COLO829 (cell line): ENCODE data around the gene MAN1C1.
A peak's percentile ranks its signal among the peaks of the same experiment; 100 is the strongest.

Experiments
- DNase-seq: peaks from one replicate; pipeline ENCODE4 v3.0.0; 2012; ENCODE audit warnings: low spot score

MAN1C1 gene

DNA sequence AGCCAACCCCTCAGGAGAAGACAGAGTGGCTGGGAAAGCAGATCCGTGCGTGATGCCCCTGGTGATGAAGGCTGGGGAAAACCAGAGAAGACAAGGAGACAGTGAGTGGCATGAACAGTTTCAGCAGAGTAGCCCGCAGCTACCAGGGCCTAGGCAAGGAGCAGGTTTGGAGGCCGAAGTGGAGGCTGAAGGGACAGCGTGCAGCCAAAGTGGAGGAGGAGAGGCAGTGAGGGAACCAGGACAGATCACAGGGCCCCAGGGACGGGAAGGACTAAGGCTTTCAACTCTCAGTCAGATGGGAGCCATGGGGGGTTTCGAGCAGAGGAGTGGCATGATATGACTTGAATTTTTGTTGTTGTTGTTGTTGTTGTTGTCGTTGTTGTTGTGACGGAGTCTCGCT, 123.5 kb downstream of the MAN1C1 start:
- DNase-seq = no peak

GRCh38 chr1:25742316-25742715, 125.7 kb downstream of the MAN1C1 start:
- DNase-seq = no peak

DNA sequence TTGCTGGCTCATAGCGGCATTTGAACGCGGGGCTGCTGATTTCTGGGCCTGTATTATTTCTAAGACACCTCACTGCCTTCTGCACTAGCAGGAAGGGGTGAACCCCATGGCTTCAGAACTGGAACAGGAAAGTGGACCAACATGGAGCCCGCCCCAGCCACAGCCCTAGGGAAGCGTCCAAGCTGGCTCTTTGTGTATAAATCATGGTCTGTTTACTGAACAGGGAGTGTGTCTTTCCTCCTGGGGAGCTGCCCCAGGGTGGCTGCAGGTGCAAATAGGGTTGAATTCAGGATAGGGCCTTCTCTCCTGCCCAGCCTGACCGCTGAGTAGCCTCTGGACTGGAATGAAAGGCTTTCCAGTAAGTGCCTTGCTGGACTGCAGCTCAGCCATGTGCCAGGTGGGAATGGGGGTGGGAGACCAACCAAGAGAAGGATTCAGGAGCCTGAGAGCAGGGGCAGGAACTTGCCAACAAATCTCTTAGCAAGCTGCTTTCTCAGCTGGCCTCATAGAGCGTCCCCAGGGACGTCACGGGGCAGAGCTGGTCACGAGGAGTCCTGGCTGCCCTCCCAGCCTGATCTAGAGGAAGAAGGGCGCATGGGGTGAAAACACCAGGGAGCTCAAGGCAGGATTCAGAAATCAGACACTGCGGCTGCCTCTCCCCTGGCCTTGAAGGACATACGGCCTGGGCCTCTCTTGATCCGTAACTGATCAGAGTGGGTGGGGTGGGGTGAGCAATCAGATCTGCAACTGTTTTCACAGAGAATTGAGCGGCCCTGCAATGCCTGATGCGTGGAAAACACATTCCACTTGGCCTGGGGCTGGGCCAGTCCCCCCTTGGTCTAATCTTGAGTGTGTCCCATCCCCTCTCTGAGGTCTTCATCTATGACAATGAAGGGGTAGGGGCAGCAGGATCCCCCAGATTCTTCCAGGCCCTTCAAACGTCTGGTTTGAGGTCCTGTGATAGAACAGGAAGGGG, 126.9 kb downstream of the MAN1C1 start:
- DNase-seq = peak; percentile 85

DNA sequence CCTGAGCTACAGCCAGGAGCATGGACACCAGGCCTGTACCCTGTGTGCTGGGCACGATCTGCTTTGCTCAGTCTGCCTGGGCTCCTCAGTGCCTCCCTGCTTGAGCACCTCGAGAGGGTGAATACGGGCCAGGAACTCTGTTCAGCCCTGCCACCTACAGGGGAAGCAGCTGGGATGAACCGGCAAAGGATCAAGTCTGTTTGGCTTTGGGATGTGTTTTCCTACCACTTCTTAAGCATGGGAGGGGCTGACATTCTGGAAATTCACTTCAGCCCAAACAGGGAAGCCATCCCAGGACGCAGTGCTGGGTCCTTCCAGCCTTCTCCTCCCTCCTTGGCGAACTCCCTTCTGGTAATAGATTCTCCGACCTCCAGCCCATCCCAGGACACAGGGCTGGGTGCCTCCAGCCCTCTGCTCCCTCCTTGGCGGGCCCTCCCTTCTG, 127.6 kb downstream of the MAN1C1 start:
- peak; percentile 68 for DNase-seq

- no peak for DNase-seq
Observed at GRCh38 chr1:25744636-25745425, 128.2 kb downstream of the MAN1C1 start.

- DNase-seq = no peak
Observed at GRCh38 chr1:25746299-25747045, 129.9 kb downstream of the MAN1C1 start.

- DNase-seq = no peak
Observed at GRCh38 chr1:25747046-25747719, 130.6 kb downstream of the MAN1C1 start.

GRCh38 chr1:25748531-25749205, 132.1 kb downstream of the MAN1C1 start:
- DNase-seq = no peak

DNA sequence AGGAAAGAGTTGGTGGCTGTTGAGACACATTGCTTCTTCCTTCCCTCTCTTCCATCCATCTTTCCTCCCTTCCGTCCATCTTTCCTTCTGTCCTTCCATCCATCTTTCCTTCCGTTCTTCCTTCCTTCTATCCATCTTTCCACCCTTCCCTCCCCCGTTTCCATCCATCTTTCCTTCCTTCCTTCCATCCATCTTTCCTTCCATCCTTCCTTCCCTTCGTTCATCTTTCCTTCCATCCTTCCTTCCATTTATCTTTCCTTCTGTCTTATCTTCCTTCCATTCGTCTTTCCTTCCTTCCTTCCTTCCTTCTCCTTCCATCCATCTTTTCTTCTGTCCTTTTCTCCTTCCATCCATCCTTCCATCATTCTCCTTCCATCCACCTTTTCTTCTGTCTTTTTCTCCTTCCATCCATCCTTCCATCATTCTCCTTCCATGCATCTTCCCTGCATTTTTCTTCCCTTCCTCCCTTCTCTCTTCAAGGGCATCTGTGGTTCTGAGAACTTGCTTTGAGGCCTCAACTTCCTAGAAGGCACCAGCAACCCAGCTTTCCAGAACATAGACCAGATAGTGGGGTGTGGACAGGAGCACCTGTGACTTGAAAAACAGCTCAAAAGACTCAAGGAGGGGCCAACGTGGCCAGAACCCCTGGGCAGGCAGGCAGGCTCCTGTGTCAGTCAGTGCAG, 134.5 kb downstream of the MAN1C1 start:
- no peak for DNase-seq

DNA sequence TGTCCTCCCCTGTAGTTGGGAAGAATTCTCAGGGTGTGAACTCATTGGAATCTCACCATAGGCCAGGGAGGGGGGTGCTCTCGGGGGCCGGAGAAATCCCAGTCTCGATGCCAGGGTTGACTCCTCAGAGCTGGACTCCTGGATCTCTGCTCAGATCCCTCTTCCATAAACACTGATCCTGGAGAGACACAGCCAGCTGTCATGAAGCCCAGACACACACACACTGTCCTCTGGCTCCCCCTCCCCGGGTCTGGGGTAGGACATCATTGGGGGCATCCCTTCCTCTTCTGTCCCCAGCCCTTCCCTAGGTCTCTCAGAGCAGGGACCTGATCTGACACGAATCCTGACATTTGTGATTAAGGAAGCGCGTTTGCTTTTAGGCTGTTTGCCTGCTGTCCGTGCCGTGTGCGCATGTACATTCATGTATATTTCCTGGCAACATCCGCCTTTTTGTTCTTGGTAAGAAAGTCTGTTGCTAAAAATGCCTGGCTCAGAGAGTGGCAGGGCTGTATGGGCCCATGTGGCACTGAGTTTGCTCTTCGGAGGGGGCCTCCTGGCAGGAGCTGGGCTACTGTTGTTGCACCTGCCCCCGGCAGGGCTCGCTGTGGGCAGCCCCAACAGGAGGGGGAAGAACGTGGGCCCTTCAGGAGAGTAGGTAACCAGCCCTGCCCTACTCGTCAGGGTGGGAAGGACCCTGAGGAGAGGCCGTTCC, 138.0 kb downstream of the MAN1C1 start:
- DNase-seq = no peak

- no peak for DNase-seq
Observed at GRCh38 chr1:25755475-25756125, 139.0 kb downstream of the MAN1C1 start.

- DNase-seq = no peak
Observed at GRCh38 chr1:25756215-25756614, 139.6 kb downstream of the MAN1C1 start.

DNA sequence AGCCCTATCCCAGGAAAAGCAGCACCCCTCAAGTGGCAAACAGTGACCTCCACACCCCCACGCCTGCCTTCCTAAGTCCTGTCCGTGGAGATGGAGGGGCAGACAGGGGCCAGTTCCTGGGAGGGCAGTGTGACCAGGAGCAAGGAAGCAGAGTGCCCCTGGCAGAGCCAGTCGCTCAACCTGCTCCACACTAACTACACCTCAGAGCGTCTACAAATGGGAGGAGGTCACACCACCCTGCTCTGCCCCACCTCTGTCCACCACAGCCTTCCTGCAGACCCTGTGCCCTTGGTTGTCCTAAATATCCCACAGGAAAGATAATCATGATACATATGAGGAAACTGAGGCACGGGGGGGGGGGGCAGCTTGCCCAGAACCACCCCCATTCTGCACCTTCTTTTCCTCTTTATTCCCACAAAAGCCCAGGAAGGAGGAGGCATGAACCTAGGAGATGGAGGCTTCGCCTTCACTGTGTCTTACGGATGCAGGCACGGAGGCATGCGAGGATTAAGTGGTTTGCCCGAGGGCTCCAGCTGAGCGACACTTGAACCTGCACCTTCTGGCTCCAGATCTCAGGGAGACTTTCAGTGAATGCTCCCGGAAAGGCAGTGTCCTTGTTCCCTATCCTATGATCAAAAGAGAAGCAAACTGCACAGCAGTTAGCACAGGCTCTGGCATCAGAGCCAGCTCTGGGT, 140.7 kb downstream of the MAN1C1 start:
- DNase-seq = no peak

GRCh38 chr1:25757846-25758185, 141.2 kb downstream of the MAN1C1 start:
- DNase-seq = no peak

DNA sequence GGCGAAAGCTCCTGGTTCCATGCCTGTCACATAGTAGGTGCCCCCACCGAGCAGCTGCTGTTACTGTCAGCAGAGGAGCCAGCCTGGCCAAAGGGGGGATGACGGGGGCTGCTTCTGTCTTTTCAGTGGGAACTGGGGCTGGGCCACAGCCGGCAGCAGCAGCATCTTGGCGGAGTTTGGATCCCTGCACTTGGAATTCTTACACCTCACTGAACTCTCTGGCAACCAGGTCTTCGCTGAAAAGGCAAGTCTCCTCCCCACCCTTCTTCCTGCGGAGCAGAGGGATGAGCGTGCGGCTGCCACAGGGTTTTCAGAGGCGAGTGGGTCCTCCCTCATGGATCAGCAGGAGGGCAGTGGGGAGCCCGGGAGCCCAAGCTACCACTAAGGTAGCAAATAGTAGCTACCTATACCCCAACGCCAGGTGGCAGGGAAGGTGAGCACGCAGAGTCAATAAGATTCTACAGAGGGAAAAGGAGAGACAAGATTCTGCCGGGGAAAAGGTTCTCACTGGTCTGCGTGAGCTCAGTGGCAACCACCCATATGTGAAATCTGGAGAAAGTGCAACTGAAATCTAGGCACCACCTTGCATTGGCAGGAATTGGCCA, 142.0 kb downstream of the MAN1C1 start:
- no peak for DNase-seq

GRCh38 chr1:25760122-25760719, 143.6 kb downstream of the MAN1C1 start:
- DNase-seq = no peak

DNA sequence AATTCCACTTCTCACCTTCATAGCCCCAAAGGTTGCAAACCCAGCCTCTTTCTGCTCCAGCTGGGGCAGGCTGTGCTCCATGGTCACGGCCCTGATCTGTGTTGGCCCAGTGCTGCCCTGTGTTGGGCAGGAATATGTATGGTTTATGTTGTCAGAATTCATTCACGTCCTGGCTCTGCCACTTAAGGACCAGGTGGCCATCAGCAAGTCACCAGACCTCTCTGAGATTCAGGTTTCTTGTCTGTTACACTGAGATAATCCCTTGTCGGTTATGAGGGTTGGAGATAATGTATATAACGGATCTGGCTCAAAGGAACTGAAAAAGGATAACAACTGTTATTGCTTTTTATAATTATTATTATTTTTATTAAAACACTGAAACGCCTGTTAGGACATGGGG, 144.3 kb downstream of the MAN1C1 start:
- no peak for DNase-seq

DNA sequence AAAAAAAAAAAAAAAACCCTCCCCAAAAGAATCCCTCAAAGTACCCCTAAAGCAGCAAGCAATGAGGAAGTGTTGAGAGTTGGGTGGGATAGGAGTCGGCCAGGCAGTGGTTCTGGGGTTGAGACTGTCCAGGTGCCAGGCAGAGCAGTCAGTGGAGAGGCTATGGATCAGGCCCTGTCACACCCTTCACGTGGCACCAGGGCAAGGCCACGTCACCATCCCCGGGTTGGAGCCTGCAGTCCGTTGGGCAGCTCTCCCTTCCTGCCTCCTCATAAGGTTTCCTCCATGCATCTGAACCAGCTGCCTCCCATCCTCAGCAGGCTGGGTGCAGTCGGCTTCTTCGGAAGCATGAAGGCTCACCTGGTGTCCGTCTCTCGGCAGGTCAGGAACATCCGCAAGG, 146.9 kb downstream of the MAN1C1 start:
- no peak for DNase-seq
